HepG2 (cell line): ENCODE data around the gene SRXN1. TPM values are rescaled to one million over a fixed set of nuclear protein-coding genes. Genes with fewer than 3 reads are reported as not detected.

Experiments used
- ARID2 ChIP-seq: sonication (generic); formaldehyde crosslinking; IDR thresholded peaks from 2 replicates; pipeline ENCODE4 v1.8.1; 2022; ENCODE audit warnings: mild to moderate bottlenecking, missing genetic modification reagents, borderline replicate concordance
- ASH2L ChIP-seq: fragments of 300-600, 200-600 bp; sonication (generic); IDR thresholded peaks from 2 replicates; pipeline ENCODE4 v1.7.0; 2017; ENCODE audit warnings: low read depth, mild to moderate bottlenecking, moderate library complexity, mixed read lengths, low read length; ENCODE audit not compliant: insufficient read length
- ATM ChIP-seq: fragments of 450-650 bp; IDR thresholded peaks from 2 replicates; pipeline ENCODE4 v1.7.1; 2017; ENCODE audit warnings: mild to moderate bottlenecking, borderline replicate concordance
- BHLHE40 ChIP-seq: IDR thresholded peaks from 2 replicates; pipeline ENCODE4 v1.6.1; 2011; ENCODE audit warnings: low read length, improper control_type of control experiment
- BRCA1 ChIP-seq: sonication (generic); formaldehyde crosslinking; IDR thresholded peaks from 2 replicates; pipeline ENCODE4 v1.4.0; 2020; ENCODE audit warnings: missing genetic modification reagents
- CREB1 ChIP-seq, 2 experiments: fragments of 450-650 bp in 1 of 2; IDR thresholded peaks; 2 replicates each; pipeline ENCODE4 v1.6.1; 2016 to 2017; ENCODE audit warnings: control low read depth in 1 of 2, mild to moderate bottlenecking in 1 of 2, missing compliant biosample characterization in 1 of 2, missing genetic modification characterization in 1 of 2
- ERF ChIP-seq: IDR thresholded peaks from 2 replicates; pipeline ENCODE4 v1.6.1; 2018; ENCODE audit warnings: missing biosample characterization, missing genetic modification reagents
- HMG20A ChIP-seq: IDR thresholded peaks from 2 replicates; pipeline ENCODE4 v1.6.1; 2016; ENCODE audit warnings: borderline replicate concordance
- MTF1 ChIP-seq: sonication (generic); formaldehyde crosslinking; IDR thresholded peaks from 2 replicates; pipeline ENCODE4 v1.5.0; 2020; ENCODE audit warnings: missing genetic modification reagents
- SP5 ChIP-seq: IDR thresholded peaks from 2 replicates; pipeline ENCODE4 v1.6.1; 2016; ENCODE audit warnings: low read depth, borderline replicate concordance
- ZNF224 ChIP-seq: sonication (generic); formaldehyde crosslinking; IDR thresholded peaks from 2 replicates; pipeline ENCODE4 v1.5.0; 2020; ENCODE audit warnings: mild to moderate bottlenecking, missing genetic modification reagents
- polyA plus RNA-seq, 8 experiments: library from polyadenylated mRNA; depleted of rRNA in 3 of 8; stranded (reverse) in 7 of 8; unstranded in 1 of 8; fragments of >200 nt; fragmentation: Illumina TruSeq in 4 of 8; extraction: Trizol in 4 of 8; gene quantifications; 2 replicates each; pipeline versions ENCODE4 v1.2.1 to v1.2.3, GENCODE V29; 2011 to 2016; ENCODE audit warnings: low read depth in 4 of 8, missing spikeins in 1 of 8, mixed read lengths in 1 of 8; ENCODE audit not compliant: insufficient read depth in 1 of 8
- total RNA-seq, 5 experiments: library from RNA; depleted of rRNA; stranded (reverse); fragments of >200 nt; fragmentation: Illumina TruSeq; extraction: Trizol; gene quantifications; 2 replicates each; pipeline ENCODE4 v1.2.3, GENCODE V29; 2016; ENCODE audit warnings: low read depth in 1 of 5
- TF ChIP-seq, protein P1 (sequence below): IDR thresholded peaks from 2 replicates; pipeline ENCODE4 v1.6.1; 2016

The SRXN1 gene
- total and polyA plus RNA-seq, 2 of the 13 experiments (the other 11 are each of a cell fraction or from before 2014, with no cell fraction given): 29.9 to 87.7 TPM

DNA sequence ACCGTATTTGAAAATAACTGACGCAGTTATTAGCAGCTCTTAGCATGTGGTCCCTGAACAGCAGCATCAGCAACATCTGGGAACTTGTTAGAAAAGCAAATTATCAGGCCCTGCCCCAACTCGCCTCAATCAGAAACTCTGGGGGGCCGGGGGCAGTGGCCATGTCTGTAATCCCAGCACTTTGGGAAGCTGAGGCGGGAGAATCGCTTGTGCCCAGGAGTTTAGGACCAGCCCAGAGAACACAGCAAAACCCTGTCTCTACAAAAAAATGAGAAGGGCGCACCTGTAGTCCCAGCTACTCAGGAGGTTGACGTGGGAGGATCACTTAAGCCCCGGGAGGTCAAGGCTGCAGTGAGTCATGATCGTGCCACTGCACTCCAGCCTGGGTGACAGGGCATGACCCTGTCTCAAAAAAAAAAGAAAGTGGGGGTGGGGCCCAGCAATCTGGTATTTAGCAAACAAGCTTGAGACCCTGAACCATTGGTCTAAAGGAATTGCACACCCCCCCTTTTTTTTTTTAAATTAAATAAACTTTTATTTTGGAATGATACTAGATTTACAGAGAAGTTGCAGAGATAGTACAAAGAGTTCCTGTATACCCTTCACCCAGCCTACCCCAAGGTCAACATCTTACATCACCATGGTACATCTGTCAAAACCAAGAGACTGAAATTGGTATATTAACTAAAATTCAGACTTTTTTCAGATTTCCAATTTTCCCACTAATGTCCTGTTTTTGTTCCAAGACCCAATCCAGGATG, 6.7 kb downstream of the SRXN1 start (continued):
- no peak for TF ChIP-seq ERF (CRISPR knock-in tag)
- no peak for TF ChIP-seq BRCA1 (CRISPR knock-in tag)
- TF ChIP-seq BHLHE40: peak; percentile 56; the same call in 1 of the 2 replicates
- TF ChIP-seq HMG20A (CRISPR knock-in tag): peak; percentile 29; the same call in 1 of the 2 replicates
- TF ChIP-seq CREB1 (IDR thresholded peaks at IDR 0.05): 0 out of 2 replicates have a peak, but pooled peaks have one; percentile 45
- no peak for TF ChIP-seq CREB1 (CRISPR knock-in tag; IDR thresholded peaks at IDR 0.05)
- peak; percentile 71; the same call in 1 of the 2 replicates for TF ChIP-seq SP5 (CRISPR knock-in tag)
- TF ChIP-seq ATM: no peak
- peak; percentile 70 for TF ChIP-seq ASH2L
- TF ChIP-seq, protein P1, sequence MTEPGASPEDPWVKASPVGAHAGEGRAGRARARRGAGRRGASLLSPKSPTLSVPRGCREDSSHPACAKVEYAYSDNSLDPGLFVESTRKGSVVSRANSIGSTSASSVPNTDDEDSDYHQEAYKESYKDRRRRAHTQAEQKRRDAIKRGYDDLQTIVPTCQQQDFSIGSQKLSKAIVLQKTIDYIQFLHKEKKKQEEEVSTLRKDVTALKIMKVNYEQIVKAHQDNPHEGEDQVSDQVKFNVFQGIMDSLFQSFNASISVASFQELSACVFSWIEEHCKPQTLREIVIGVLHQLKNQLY (CRISPR knock-in tag): no peak
- no peak for TF ChIP-seq ARID2 (CRISPR knock-in tag)
- TF ChIP-seq ZNF224 (CRISPR knock-in tag): 0 out of 2 replicates have a peak, but pooled peaks have one; percentile 5
- no peak for TF ChIP-seq MTF1 (CRISPR knock-in tag)
